ENCODE measurements around the gene GALNT7. TPM values are rescaled to one million over a fixed set of nuclear protein-coding genes. Genes with fewer than 3 reads are reported as not detected.
A peak's percentile ranks its signal among the peaks of the same experiment; 100 is the strongest.

The GALNT7 gene
- total and polyA plus RNA-seq, 4 donors: 0.65 to 13.0 (median 2.1) TPM

- DNase-seq (ENCODE audit: low spot score): peak; percentile 37
- H3K9me3 ChIP-seq (ENCODE audit: control insufficient read depth in 4 of 4, low read length in 3 of 4): no peaks in the 10 kb centered on the region
- no peaks in the 10 kb centered on the region for H3K36me3 ChIP-seq (ENCODE audit: control insufficient read depth in 4 of 4, insufficient read depth in 3 of 4, low read depth in 1 of 4, low read length in 3 of 4)
- no peak overlapping the region for H3K4me3 ChIP-seq (ENCODE audit: low read depth in 1 of 3, low read length in 3 of 3)
- TF ChIP-seq RAD21 (IDR thresholded peaks at IDR 0.05) (no peak), MAX (IDR thresholded peaks at IDR 0.05) (no peak), FOXA1 (IDR thresholded peaks at IDR 0.05) (no peak), JUND (IDR thresholded peaks at IDR 0.05) (no peak), HNF4A (conservative IDR thresholded peaks at IDR 0.05) (no peak), EGR1 (IDR thresholded peaks at IDR 0.05; ENCODE audit: low read depth in 2 of 2) (no peak), HNF4G (IDR thresholded peaks at IDR 0.05) (no peak), FOXA2 (IDR thresholded peaks at IDR 0.05) (no peak), ZBTB33 (IDR thresholded peaks at IDR 0.05) (no peak), GABPA (IDR thresholded peaks at IDR 0.05 in 1 of 2, conservative IDR thresholded peaks at IDR 0.05 in 1 of 2) (no peak), TAF1 (conservative IDR thresholded peaks at IDR 0.05) (no peak), REST (IDR thresholded peaks at IDR 0.05) (no peak), CTCF (IDR thresholded peaks at IDR 0.05; ENCODE audit: low read depth, low read length, missing input control) (no peak), NR2F2 (IDR thresholded peaks at IDR 0.05) (no peak), YY1 (IDR thresholded peaks at IDR 0.05) (no peak), RXRA (IDR thresholded peaks at IDR 0.05) (no peak), ATF3 (IDR thresholded peaks at IDR 0.05) (no peak), SP1 (IDR thresholded peaks at IDR 0.05) (no peak)
- no peaks in the 10 kb centered on the region for H3K27me3 ChIP-seq (ENCODE audit: control insufficient read depth in 4 of 4, insufficient read depth in 4 of 4, low read length in 3 of 4)
- no peak overlapping the region for H3K9ac ChIP-seq (ENCODE audit: low read depth in 1 of 2, low read length in 2 of 2)
- 60% methylated on average over 5 of the region's 5 CpGs for WGBS
- peaks cover 0 to 4% (median 0%) of the 10 kb centered on the region in 4 donors for H3K4me1 ChIP-seq (ENCODE audit: control insufficient read depth in 4 of 4, insufficient read depth in 4 of 4, low read length in 3 of 4)
- H3K27ac ChIP-seq (ENCODE audit: low read depth in 1 of 2, low read length in 2 of 2): no peak overlapping the region
Observed at GRCh38 chr4:173264684-173265185, 96.1 kb downstream of the GALNT7 start.
